ENCODE results near the gene THADA.

- TF ChIP-seq SUZ12 (IDR thresholded peaks at IDR 0.05; ENCODE audit: extremely low read depth, insufficient read depth, insufficient read length) (no peak), YY1 (IDR thresholded peaks at IDR 0.05; ENCODE audit: insufficient read depth, insufficient read length) (no peak), ZNF274 (IDR thresholded peaks at IDR 0.05; ENCODE audit: low read depth, low read length) (no peak)
These were observed 43.8 kb downstream of the THADA start for GRCh38 chr2:43551990-43552389.

All from NT2/D1 (cell line).